Stimulated activated CD4-positive, alpha-beta T cell treated with anti-CD3 and anti-CD28 coated beads, Interleukin-2, amount 100 ng/mL, for 48 hours (primary cell): Measurements from ENCODE around the gene COMMD2.
A peak's percentile ranks its signal among the peaks of the same experiment; 100 is the strongest.

Experiments used
- DNase-seq, 2 donors: peaks; one replicate each; pipeline ENCODE4 v3.0.0-alpha.2; 2020

The COMMD2 gene

DNA sequence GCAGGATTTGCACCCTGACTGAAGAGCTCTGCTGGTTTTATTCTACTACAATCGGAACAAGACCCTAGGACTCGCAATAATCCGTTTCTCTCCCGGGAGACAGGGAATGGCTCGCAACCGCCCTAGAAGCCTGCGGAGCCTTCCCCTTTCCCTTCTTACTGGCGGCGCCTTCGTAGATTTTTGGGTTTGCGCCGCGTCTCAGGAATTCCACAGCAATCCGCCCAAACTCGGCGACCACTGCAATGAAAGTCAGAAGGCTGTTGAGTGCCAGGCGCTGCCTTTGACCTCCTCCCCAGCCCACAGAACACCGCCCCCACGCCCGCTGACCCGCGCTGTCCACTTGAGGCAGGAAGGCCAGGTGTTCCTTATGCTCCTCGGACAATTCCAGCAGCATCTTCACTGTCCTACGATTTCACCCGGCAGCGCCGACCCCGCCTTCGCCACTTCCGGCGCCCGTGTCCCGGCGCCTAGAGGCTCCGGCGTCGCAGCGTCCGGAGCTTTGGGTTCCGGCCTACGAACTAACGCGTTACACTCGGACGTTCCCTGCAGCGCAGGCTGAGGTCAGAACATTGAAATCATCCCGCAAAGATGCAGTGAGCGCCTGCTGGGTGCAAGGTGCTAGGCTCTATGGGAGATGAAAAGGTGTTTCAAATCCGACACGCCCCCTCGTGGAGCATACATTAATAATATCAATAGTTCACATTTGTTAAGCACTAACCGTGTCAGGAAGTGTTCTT lies at the start of gene COMMD2:
Gene COMMD2, minus strand, starts transcription at position 439 of the 737 bp plus-strand sequence. Its CDS starts 45 bp downstream, at position 394.
- peak; percentile 67 to 70 for DNase-seq

DNA sequence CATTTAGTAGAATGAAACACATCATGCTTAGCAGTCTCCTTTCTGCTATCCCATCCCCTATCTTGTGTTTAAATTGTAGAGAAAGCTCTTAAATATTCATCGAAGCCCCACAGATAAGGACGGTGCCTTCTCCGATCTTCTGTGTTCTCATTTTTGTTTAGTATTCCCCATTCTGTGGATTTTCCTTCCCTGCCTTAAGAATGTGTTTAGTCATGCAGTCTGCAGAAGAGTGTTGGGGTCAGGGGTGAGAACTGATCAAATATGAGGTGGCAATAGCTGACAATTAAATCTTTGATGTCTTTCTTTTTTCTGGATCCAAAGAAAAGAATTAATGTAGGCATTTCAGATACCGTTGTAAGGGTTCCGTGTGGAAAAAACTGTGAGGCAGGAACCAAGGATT lies 49.4 kb upstream of the COMMD2 start:
- DNase-seq = no peak

DNA sequence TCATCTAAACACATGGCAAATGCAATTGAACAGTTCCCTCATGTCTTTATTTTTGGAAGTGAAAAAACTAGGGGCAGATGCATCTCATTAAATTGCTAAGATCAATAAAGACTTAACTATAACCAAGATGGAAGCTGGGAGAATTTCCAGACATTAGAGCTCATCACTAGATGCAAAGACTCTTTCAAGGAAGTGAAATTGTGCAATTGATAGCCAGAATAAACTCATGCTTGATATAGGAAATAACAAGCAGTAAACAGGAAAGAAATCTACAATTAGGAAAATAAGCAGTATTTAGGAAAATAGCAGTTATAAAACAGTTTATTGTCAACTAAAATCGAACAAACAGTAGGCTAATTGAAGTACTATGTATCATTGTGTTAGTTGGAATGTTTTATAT lies 48.9 kb upstream of the COMMD2 start:
- DNase-seq = no peak

GRCh38 chr3:149800693-149801092 lies 48.4 kb upstream of the COMMD2 start:
- no peak for DNase-seq

DNA sequence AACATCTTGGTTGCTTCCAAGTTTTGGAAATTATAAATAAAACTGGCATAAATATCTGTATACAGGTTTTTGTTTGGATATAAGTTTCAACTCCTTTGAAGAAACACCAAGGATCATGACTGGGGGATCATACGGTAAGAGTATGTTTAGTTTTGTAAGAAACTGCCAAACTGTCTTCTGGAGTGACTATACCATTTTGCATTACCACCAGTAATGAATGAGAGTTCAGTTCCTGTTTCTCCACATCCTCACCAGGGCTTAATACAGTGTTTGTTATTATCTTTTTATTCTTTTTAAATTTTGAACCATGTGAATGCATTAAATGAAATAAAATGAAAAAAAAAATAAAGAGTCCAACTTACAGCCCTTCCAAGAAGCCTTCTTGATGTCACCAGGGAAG lies 43.7 kb upstream of the COMMD2 start:
- DNase-seq = no peak

DNA sequence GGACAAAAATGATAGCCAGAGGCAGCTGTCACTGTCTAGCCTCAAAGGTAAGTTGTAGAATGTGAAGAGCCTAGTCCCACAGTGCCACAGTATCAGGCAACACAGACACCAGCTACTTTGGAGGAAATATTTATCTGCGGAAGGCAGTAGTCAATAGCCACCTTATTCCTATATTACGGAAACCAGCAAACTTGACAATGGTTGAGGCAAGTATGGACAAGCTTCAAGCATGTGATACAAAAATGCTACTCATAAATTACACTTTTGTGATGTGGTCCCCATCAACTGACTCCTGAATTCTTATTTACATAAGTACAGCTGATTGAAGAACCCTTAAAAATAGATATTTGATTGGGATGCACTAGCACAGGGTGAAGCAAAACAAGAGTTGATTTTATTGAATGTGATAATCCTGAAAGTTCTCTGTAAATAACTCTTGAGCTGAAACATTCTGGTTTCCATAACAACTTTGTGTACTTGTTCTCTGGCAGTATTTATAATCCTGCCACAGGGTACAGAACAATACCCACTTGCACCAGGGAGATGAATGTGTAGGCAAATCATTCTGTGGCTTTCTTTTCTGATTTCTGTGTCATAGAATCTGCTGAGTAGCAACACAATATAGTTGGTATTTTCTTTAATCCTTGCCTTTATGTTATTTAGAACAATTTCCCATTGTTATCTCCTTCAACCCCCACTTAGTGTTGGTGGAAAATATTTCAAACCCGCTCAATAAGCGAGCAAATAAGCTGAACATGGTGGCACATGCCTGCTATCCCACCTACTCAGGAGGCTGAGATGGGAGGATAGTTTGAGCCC lies 40.4 kb upstream of the COMMD2 start, which contains the start of gene ANKUB1:
Gene ANKUB1, minus strand, starts transcription at position 103 of the 819 bp plus-strand sequence. CDS start 188 bp downstream, outside the sequence.
- DNase-seq = no peak

DNA sequence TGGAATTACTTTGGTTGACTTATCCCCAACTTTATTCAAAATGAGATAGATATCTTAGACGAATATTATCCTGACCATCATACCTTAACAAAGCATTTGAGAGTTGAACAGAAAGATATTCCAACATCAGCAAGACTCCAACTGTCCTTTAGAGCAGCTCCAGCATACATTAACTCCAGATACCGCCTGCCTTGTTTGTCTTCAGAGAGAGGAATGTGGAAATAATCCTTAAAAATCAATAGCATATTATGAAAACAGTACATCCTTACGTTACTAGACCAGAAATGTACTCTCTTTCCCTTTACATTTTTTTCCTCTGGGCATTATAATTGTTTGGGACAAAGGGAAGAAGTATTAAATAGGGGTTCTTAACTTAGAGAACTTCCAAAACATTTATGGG lies 38.4 kb upstream of the COMMD2 start:
- DNase-seq = no peak

GRCh38 chr3:149790268-149790667 lies 38.0 kb upstream of the COMMD2 start:
- no peak for DNase-seq

DNA sequence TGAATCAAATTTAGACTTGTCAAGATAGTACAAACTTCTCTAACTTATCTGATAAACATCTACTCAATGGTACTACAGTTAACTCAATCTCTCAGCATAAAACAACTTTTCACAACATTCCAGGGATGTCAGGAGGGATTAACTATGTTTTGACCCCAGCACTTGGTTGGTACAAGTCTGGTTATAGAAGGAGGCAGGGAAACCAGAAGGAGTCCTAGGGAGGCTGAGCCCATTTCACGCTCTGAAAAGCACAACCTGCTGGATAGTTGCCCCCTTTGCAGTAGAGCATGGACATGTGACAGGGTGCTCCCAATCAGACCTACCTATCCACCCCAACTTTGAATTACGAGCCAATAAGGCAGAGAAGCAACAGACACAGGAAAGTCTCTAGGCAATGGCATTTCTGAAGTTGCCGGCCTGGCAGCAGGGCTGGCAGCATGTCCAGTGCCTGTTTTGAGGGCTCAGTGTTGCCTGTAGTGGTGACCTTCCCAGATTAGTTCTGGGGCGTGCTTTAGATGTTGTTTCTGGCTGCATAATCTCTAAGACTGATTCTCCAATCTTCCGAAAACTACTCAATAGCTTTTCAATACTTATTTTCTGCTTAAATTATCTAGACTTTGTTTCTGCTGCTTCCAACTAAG lies 31.9 kb upstream of the COMMD2 start:
- no peak for DNase-seq

GRCh38 chr3:149783576-149783975 lies 31.3 kb upstream of the COMMD2 start:
- DNase-seq = no peak

GRCh38 chr3:149781741-149782140 lies 29.5 kb upstream of the COMMD2 start:
- DNase-seq = no peak

DNA sequence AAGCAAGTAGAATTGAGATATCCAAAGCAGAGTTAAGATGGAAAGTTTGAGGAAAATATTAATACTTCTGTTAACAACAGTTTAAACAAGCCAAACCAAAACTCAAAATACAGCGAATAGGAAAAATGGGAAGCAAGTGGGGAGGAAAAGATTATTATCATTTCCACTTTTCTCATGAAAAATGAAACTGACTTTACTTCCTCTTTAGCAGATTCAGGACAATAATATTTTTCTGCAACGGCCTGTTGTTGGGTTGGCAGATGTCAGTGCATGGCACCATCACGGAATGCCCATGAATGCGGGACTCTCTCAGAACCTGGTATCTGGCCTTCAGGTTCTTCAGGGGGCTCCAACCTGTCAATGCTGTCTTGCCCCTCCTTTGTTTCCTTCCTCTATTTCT lies 28.9 kb upstream of the COMMD2 start:
- no peak for DNase-seq

GRCh38 chr3:149777414-149778214 lies 25.3 kb upstream of the COMMD2 start:
- DNase-seq = no peak

DNA sequence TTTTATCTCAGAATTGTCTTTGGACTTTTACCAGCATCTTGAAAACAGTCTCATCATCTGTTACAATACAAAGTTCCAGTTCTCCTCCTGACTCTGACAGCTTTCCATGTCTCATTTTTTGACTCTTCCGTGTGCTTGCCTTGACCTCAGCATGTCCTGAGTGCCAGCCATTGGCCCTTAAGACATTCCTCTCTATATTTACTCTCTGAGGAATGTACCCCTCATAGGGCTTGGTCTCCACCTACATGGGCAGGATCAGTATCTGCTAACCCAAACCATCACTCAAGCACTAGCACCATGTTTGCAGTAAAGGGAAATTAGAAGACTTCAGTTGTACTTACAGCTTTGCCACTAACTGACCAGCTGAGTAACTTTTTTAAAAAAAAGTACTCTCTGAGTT lies 23.9 kb upstream of the COMMD2 start:
- DNase-seq = no peak

- no peak for DNase-seq
Observed at GRCh38 chr3:149772861-149773260, 20.6 kb upstream of the COMMD2 start.

- peak; percentile 42 to 45 for DNase-seq
Observed at GRCh38 chr3:149771652-149772271, 19.5 kb upstream of the COMMD2 start.

DNA sequence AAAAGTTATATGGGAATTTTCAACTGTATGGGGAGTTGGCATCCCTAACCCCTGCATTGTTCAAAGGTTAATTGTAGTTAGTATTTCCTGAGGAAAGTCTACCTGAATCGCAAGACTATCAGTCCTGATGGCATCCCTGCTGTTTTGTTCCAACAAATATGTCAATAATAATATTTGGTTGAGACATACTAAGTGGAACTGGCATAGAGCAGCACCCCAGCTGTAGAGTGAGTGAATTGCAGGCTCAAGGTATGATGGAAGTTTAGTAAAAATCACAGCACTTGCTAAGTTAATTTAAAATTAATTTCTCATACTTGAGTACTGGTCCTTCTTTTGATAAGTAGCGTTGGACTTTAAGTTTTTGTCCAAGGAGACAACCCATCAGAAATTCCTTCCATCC lies 18.0 kb upstream of the COMMD2 start:
- no peak for DNase-seq

GRCh38 chr3:149768704-149769103 lies 16.4 kb upstream of the COMMD2 start:
- DNase-seq = no peak

DNA sequence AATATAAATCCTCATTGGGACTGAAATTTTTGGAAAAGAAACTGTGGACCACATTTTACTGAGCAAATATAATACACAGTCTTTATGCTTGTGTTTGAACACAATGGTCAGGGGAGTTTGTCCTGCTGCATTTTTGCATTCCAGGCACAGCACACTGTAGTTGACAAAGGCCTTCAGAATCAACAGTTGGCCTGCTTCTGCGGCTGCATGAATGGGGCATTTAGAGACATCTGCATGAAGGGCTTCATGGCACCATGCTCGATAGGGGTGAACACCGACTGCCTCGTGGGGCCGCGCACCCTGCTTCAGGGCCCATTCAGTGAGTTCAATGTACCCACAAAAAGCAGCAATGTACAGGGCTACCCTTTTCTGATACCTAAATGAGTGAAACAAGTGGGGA lies 15.4 kb upstream of the COMMD2 start:
- DNase-seq = no peak

DNA sequence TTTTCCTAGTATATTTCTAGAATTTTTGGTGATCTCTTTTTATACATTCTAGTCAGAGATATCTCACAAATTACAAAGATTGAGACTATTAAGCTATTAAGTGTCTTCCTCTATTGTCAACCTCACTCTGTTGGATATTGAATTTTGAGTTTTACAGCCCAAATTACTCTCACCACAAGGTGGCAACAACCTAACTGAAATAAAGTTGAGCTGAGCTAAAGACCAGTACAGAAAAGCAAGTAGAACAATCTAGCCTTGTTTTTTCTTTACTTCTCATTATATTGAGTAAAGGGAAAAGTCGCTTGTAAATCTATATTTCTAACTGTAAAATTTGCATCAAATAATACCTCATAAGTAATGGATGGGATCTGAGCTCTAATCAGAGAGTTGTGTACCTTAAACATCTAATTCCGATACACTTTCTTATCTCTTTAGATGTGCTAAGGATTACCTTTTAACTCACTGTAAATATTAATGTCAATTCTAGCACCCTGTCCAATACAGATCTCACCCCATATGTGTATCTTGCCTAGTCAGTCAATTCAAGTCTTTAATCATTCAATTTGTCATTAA lies 13.6 kb upstream of the COMMD2 start:
- no peak for DNase-seq

DNA sequence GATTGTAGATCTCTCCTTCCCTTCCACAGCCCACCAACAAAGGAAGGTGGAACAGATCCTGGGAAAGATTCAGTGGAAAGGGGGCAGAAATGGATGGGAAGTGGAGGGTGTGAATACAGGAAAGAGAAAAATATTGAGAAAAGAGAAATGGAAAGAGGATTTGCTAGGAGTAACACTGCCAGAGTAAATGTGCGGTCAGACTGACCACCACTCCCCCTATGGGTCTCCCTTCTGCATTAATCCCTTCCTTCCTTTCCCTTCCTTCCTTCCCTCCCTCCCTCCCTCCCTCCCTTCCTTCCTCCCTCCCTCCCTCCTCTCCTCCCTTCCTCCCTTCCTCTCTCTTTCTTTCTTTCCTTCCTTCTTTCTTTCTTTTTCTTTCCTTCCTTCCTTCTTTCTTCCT lies 12.0 kb upstream of the COMMD2 start:
- DNase-seq = no peak
